Tibial artery (tissue), 4 donors: ENCODE results near the gene CGB7.

Experiments used
- DNase-seq, 2 donors: peaks; one replicate each; pipeline ENCODE4 v3.0.0-alpha.2; 2019
- H3K27ac ChIP-seq, 2 donors: fragments of 200-600 bp; sonication (generic) in 1 of 2; 1 replicate in 1 of 2; 2 replicates in 1 of 2; pipeline ENCODE4 v1.5.1; 2018 to 2019; ENCODE audit warnings: mild to moderate bottlenecking in 1 of 2
- H3K27me3 ChIP-seq, 2 donors: fragments of 200-600 bp; sonication (generic) in 1 of 2; one replicate each; pipeline versions ENCODE4 v1.5.1 to v1.6.0; 2016 to 2019
- H3K36me3 ChIP-seq, 3 donors: fragments of 200-600 bp; sonication (generic) in 2 of 3; one replicate each; pipeline ENCODE4 v1.5.1; 2016 to 2019; ENCODE audit warnings: mild to moderate bottlenecking in 2 of 3
- H3K4me1 ChIP-seq, 4 donors: fragments of 200-600 bp; sonication (generic) in 2 of 4; 1 replicate in 3 of 4; 2 replicates in 1 of 4; pipeline ENCODE4 v1.5.1; 2016 to 2019
- H3K4me3 ChIP-seq, 2 donors: fragments of 200-600 bp; sonication (generic) in 1 of 2; 1 replicate in 1 of 2; 2 replicates in 1 of 2; pipeline ENCODE4 v1.5.1; 2018 to 2019; ENCODE audit warnings: mild to moderate bottlenecking in 2 of 2
- H3K9me3 ChIP-seq, 3 donors: fragments of 200-600 bp; sonication (generic) in 1 of 3; one replicate each; pipeline ENCODE4 v1.5.1; 2016 to 2019
- intact Hi-C: fragments of 100-400 bp; cut with DNase I; formaldehyde crosslinking; loops from one replicate; pipeline ENCODE4 v1.15.0; 2023; ENCODE audit warnings: low total_unique reads
- TF ChIP-seq, protein P1 (sequence below), 2 experiments: fragments of 200-600 bp in 1 of 2; fragments of 450-650 bp in 1 of 2; IDR thresholded peaks; one replicate each; pipeline ENCODE4 v1.5.1; 2017 to 2019; ENCODE audit warnings: antibody characterized with exemption in 2 of 2, mild to moderate bottlenecking in 1 of 2, moderate library complexity in 1 of 2

CGB7 gene

GRCh38 chr19:49009828-49010227 is 47.7 kb downstream of the CGB7 start:
- intact Hi-C loops: no loop called here
- TF ChIP-seq, protein P1, sequence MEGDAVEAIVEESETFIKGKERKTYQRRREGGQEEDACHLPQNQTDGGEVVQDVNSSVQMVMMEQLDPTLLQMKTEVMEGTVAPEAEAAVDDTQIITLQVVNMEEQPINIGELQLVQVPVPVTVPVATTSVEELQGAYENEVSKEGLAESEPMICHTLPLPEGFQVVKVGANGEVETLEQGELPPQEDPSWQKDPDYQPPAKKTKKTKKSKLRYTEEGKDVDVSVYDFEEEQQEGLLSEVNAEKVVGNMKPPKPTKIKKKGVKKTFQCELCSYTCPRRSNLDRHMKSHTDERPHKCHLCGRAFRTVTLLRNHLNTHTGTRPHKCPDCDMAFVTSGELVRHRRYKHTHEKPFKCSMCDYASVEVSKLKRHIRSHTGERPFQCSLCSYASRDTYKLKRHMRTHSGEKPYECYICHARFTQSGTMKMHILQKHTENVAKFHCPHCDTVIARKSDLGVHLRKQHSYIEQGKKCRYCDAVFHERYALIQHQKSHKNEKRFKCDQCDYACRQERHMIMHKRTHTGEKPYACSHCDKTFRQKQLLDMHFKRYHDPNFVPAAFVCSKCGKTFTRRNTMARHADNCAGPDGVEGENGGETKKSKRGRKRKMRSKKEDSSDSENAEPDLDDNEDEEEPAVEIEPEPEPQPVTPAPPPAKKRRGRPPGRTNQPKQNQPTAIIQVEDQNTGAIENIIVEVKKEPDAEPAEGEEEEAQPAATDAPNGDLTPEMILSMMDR (IDR thresholded peaks at IDR 0.05): no peak
- Histone ChIP-seq H3K27ac (no peak overlapping the region), H3K36me3 (peaks cover 62 to 93% (median 81%) of the 10 kb centered on the region in 3 donors), H3K4me1 (no peaks in the 10 kb centered on the region), H3K27me3 (no peaks in the 10 kb centered on the region), H3K4me3 (no peak overlapping the region), H3K9me3 (no peaks in the 10 kb centered on the region)
- DNase-seq: no peak

GRCh38 chr19:49006905-49007304 is 50.6 kb downstream of the CGB7 start:
- TF ChIP-seq, protein P1 (IDR thresholded peaks at IDR 0.05): no peak
- Histone ChIP-seq H3K36me3 (peaks cover 53 to 93% (median 86%) of the 10 kb centered on the region in 3 donors), H3K4me3 (no peak overlapping the region), H3K27ac (no peak overlapping the region), H3K27me3 (no peaks in the 10 kb centered on the region), H3K4me1 (no peaks in the 10 kb centered on the region), H3K9me3 (no peaks in the 10 kb centered on the region)
- intact Hi-C loops: no loop called here
- DNase-seq: no peak

DNA sequence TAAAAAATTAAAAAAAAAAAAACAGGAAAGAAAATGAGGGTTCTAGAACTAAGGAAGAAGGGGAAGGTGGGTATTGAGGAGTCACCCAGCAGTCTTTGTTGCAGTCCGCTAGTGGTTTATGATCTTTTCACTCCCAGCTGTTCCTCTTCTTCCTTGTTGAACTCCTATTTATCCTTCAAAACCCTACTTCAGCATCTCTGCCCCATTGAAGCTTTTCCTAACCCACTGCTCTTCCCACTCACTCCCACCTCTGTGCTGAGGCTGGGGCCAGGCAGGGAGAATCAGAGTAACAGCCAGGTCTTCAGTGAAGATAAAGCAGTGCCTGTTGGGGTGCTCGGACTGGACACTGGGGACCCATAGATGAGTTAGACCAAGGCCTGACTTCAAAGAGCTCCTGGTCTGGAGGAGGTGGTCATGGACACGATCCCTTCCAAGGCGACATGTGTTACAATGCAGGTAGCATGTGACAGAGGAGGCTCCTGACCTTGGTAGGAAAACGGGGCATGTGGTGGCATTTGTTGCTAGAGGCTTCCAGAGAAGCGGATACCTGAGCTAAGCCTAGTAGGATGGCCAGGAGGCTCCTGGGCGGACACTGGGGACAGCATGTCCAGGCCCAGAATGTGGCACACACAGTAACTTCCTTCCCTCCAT is 52.5 kb downstream of the CGB7 start:
- Histone ChIP-seq H3K4me1 (no peaks in the 10 kb centered on the region), H3K9me3 (no peaks in the 10 kb centered on the region), H3K36me3 (peaks cover 38 to 78% (median 68%) of the 10 kb centered on the region in 3 donors), H3K27me3 (no peaks in the 10 kb centered on the region), H3K4me3 (no peak overlapping the region), H3K27ac (no peak overlapping the region)
- intact Hi-C loops: no loop called here
- TF ChIP-seq, protein P1 (IDR thresholded peaks at IDR 0.05): no peak
- no peak for DNase-seq
